ENCODE data around the gene HMHB1. TPM values are rescaled to one million over a fixed set of nuclear protein-coding genes. Genes with fewer than 3 reads are reported as not detected.

HMHB1 gene
- total RNA-seq, 4 donors from 2014 or later, result not detected

- Histone ChIP-seq H3K27me3 (no peaks in the 10 kb centered on the region), H3K9me3 (no peaks in the 10 kb centered on the region), H3K36me3 (no peaks in the 10 kb centered on the region), H3K4me1 (no peaks in the 10 kb centered on the region), H3K27ac (no peak overlapping the region), H3K4me3 (replicated peaks in 1 of 3) (no peak overlapping the region)
- no peak for DNase-seq
- intact Hi-C loops (cut with DNase I), result no loop called here
- no peak for TF ChIP-seq POLR2A (IDR thresholded peaks at IDR 0.05)
- TF ChIP-seq CTCF (IDR thresholded peaks at IDR 0.05), result no peak
- WGBS, 2 donors, result 88 to 90% methylated on average over 4 of the region's 4 CpGs
These were observed 21.2 kb downstream of the HMHB1 start for GRCh38 chr5:143833177-143833576.

GRCh38 chr5:143835251-143835650 lies 23.3 kb downstream of the HMHB1 start:
- H3K36me3 ChIP-seq, result no peaks in the 10 kb centered on the region
- intact Hi-C loops (cut with DNase I), result no loop called here
- no peak for TF ChIP-seq CTCF (IDR thresholded peaks at IDR 0.05)
- TF ChIP-seq POLR2A (IDR thresholded peaks at IDR 0.05), result no peak
- WGBS, 2 donors, result 96 to 97% methylated on average over 3 of the region's 3 CpGs
- H3K27me3 ChIP-seq, result no peaks in the 10 kb centered on the region
- no peaks in the 10 kb centered on the region for H3K4me1 ChIP-seq
- H3K4me3 ChIP-seq (replicated peaks in 1 of 3), result no peak overlapping the region
- no peak for DNase-seq
- H3K27ac ChIP-seq, result no peak overlapping the region
- no peaks in the 10 kb centered on the region for H3K9me3 ChIP-seq

DNA sequence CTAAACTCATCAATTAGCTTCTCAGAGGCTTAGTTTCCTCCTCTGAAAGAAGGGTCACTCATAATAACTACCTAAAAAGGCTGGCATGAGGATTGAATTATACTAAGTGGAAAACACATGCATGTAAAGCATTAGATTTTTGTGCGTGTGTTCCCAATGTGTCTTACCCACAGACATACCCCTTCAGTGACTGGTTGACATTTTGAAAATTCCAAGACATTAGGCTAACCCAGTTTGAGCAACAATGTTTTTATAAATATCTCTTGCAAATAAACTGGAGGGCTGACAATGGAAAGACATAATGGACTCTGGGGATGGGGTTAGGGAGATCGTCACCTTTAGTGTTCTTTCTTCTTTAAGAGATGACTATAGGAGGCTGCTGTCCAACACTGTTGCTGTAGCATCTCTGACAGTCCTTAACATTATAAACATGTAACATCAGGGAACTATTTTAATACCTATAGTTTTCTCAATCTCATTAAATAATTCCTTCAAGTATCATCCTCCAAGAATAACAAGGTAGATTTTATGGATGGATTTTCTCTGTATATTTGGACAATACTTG lies 24.3 kb downstream of the HMHB1 start:
- no peak for DNase-seq
- no peak overlapping the region for H3K4me3 ChIP-seq (replicated peaks in 1 of 3)
- H3K36me3 ChIP-seq, result no peaks in the 10 kb centered on the region
- no peaks in the 10 kb centered on the region for H3K4me1 ChIP-seq
- no peaks in the 10 kb centered on the region for H3K27me3 ChIP-seq
- H3K9me3 ChIP-seq, result no peaks in the 10 kb centered on the region
- TF ChIP-seq POLR2A (IDR thresholded peaks at IDR 0.05) (no peak), CTCF (IDR thresholded peaks at IDR 0.05) (no peak)
- WGBS, 2 donors, result 68 to 97% methylated on average over 2 of the region's 2 CpGs
- intact Hi-C loops (cut with DNase I), result no loop called here
- H3K27ac ChIP-seq, result no peak overlapping the region

GRCh38 chr5:143837306-143837848 lies 25.4 kb downstream of the HMHB1 start:
- no peak overlapping the region for H3K27ac ChIP-seq
- H3K9me3 ChIP-seq, result no peaks in the 10 kb centered on the region
- intact Hi-C loops (cut with DNase I), result no loop called here
- H3K4me3 ChIP-seq (replicated peaks in 1 of 3), result no peak overlapping the region
- no peak for TF ChIP-seq CTCF (IDR thresholded peaks at IDR 0.05)
- no peak for TF ChIP-seq POLR2A (IDR thresholded peaks at IDR 0.05)
- 71 to 73% methylated on average over 7 of the region's 7 CpGs for WGBS, 2 donors
- no peaks in the 10 kb centered on the region for H3K4me1 ChIP-seq
- H3K27me3 ChIP-seq, result no peaks in the 10 kb centered on the region
- no peak for DNase-seq
- H3K36me3 ChIP-seq, result no peaks in the 10 kb centered on the region

DNA sequence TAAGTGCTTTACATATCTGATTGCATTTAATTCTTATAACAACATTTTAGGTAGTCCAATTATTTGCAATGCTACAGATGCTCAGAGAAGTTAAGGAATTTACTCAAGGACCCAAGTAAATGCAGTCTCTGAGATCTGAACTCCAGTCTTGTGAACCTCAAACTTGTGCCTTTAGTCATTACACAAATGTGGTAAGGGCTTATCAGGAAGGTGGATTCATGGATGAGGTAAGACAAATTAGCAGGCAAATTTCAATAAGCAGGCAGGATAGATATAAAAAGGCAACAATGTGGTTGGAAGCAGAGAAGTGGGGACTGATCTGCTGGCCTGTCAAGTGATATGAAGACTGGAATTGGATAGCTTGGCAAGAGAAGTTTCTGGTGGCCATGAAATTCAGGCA lies 29.5 kb downstream of the HMHB1 start:
- DNase-seq, result no peak
- no peak overlapping the region for H3K4me3 ChIP-seq (replicated peaks in 1 of 3)
- no peaks in the 10 kb centered on the region for H3K4me1 ChIP-seq
- intact Hi-C loops (cut with DNase I), result no loop called here
- H3K27me3 ChIP-seq, result no peaks in the 10 kb centered on the region
- H3K36me3 ChIP-seq, result no peaks in the 10 kb centered on the region
- H3K9me3 ChIP-seq, result no peaks in the 10 kb centered on the region
- no peak for TF ChIP-seq POLR2A (IDR thresholded peaks at IDR 0.05)
- no peak for TF ChIP-seq CTCF (IDR thresholded peaks at IDR 0.05)
- no peak overlapping the region for H3K27ac ChIP-seq

Measured in thyroid gland (tissue), 4 donors.